CMK (cell line): Measurements from ENCODE around the gene RBM10.

Experiments
- DNase-seq: peaks from one replicate; pipeline ENCODE4 v3.0.0-alpha.2; 2010; ENCODE audit warnings: low read depth

The RBM10 gene

GRCh38 chrX:47218920-47219815 lies 74.1 kb downstream of the RBM10 start:
- no peak for DNase-seq

- no peak for DNase-seq
Measured at GRCh38 chrX:47221756-47222155, 76.7 kb downstream of the RBM10 start.

- no peak for DNase-seq
Measured at GRCh38 chrX:47222751-47223350, 77.8 kb downstream of the RBM10 start.

GRCh38 chrX:47223476-47224250 lies 78.6 kb downstream of the RBM10 start:
- DNase-seq: no peak

- no peak for DNase-seq
Measured at GRCh38 chrX:47224266-47224895, 79.4 kb downstream of the RBM10 start.

- DNase-seq: no peak
Measured at GRCh38 chrX:47224896-47225290, 79.9 kb downstream of the RBM10 start.

GRCh38 chrX:47226071-47226470 lies 81.0 kb downstream of the RBM10 start:
- DNase-seq: no peak

- DNase-seq: no peak
Measured at GRCh38 chrX:47226531-47227333, 81.7 kb downstream of the RBM10 start.

- DNase-seq: no peak
Measured at GRCh38 chrX:47227334-47227583, 82.2 kb downstream of the RBM10 start.

- DNase-seq: no peak
Measured at GRCh38 chrX:47228550-47229270, 83.7 kb downstream of the RBM10 start.

GRCh38 chrX:47229427-47229826 lies 84.4 kb downstream of the RBM10 start:
- no peak for DNase-seq

GRCh38 chrX:47230136-47230868 lies 85.3 kb downstream of the RBM10 start:
- no peak for DNase-seq

- no peak for DNase-seq
Measured at GRCh38 chrX:47231167-47231566, 86.1 kb downstream of the RBM10 start.

- DNase-seq: no peak
Measured at GRCh38 chrX:47232197-47232802, 87.3 kb downstream of the RBM10 start.

GRCh38 chrX:47232803-47233332 lies 87.8 kb downstream of the RBM10 start, which contains the start of gene USP11:
Gene USP11 (plus strand): TSS chrX:47233009. CDS start chrX:47233044, 35 bp downstream.
- no peak for DNase-seq

- DNase-seq: peak; percentile 87
Measured at GRCh38 chrX:47233333-47234113, 88.5 kb downstream of the RBM10 start.

- no peak for DNase-seq
Measured at GRCh38 chrX:47234583-47234982, 89.6 kb downstream of the RBM10 start.

- no peak for DNase-seq
Measured at GRCh38 chrX:47235691-47236103, 90.7 kb downstream of the RBM10 start.
